SK-N-SH (cell line): ENCODE measurements around the gene CCDC9. TPM values are rescaled to one million over a fixed set of nuclear protein-coding genes. Genes with fewer than 3 reads are reported as not detected.

Source experiments
- polyA plus RNA-seq, 3 experiments: library from polyadenylated mRNA; depleted of rRNA; stranded (reverse); fragments of >200 nt; gene quantifications; 2 replicates each; pipeline ENCODE4 v1.2.3, GENCODE V29; 2012
- small RNA-seq, 7 experiments: library from RNA; depleted of rRNA; stranded (forward); fragments of <200 nt; gene quantifications; one replicate each; pipeline ENCODE3, GENCODE V24; 2012

The CCDC9 gene
- polyA plus RNA-seq, 1 of the 3 experiments (the other 2 are of a cell fraction), result 12.4 TPM

Small RNAs within 50 kb of the gene (small RNA-seq; reads per million reads assigned to genes)
- gene MIR3190, result 0 reads per million in 7 experiments

Other genes with a start within 250 kb of the CCDC9 start
- gene NPAS1, start 236.7 kb upstream of the CCDC9 start, polyA plus RNA-seq (2012; rRNA removed), result 1.0 and 1.1 TPM in 2 replicates
- gene TMEM160, start 207.9 kb upstream of the CCDC9 start, polyA plus RNA-seq (2012; rRNA removed), result 33.0 and 40.1 TPM in 2 replicates
- 3.9 and 7.6 TPM in 2 replicates for gene ZC3H4, start 142.7 kb upstream of the CCDC9 start, polyA plus RNA-seq (2012; rRNA removed)
- 123 and 126 TPM in 2 replicates for gene SAE1, start 125.7 kb upstream of the CCDC9 start, polyA plus RNA-seq (2012; rRNA removed)
- 14.5 and 16.1 TPM in 2 replicates for gene BBC3, start 25.3 kb upstream of the CCDC9 start, polyA plus RNA-seq (2012; rRNA removed)
- gene INAFM1, start 18.4 kb downstream of the CCDC9 start, polyA plus RNA-seq (2012; rRNA removed), result 3.8 and 5.5 TPM in 2 replicates
- 1.2 and 1.3 TPM in 2 replicates for gene C5AR1, start 53.3 kb downstream of the CCDC9 start, polyA plus RNA-seq (2012; rRNA removed)
- 0.02 TPM in 1 of 2 replicates, not detected in the other for gene C5AR2, start 75.7 kb downstream of the CCDC9 start, polyA plus RNA-seq (2012; rRNA removed)
- 14.8 and 16.4 TPM in 2 replicates for gene DHX34, start 92.8 kb downstream of the CCDC9 start, polyA plus RNA-seq (2012; rRNA removed)
- 61.0 and 69.8 TPM in 2 replicates for gene MEIS3, start 163.0 kb downstream of the CCDC9 start, polyA plus RNA-seq (2012; rRNA removed)
- gene SLC8A2, start 215.4 kb downstream of the CCDC9 start, polyA plus RNA-seq (2012; rRNA removed), result 0.29 and 0.58 TPM in 2 replicates
- gene KPTN, start 227.7 kb downstream of the CCDC9 start, polyA plus RNA-seq (2012; rRNA removed), result 15.8 and 17.7 TPM in 2 replicates